Calu3 (cell line): ENCODE results near the gene MACROD2. TPM values are rescaled to one million over a fixed set of nuclear protein-coding genes. Genes with fewer than 3 reads are reported as not detected.

Experiments
- BruUV-seq: library from RNA; stranded (reverse); fragments of 400-500 nt; replicated peaks from 2 replicates; lab custom pipeline; 2021; lab: Mats Ljungman, UMichigan
- CTCF ChIA-PET: fragments of 300-600 bp; sonication (Branson Sonifier 250); formaldehyde crosslinking; loops from one replicate; lab custom pipeline; 2022; ENCODE audit warnings: antibody characterized with exemption; lab: Charles Lee
- DNase-seq: peaks from one replicate; pipeline ENCODE4 v3.0.0; 2022
- H3K27ac Mint-ChIP-seq: one replicate; pipeline ENCODE4 v1.8.0; 2022; ENCODE audit warnings: mixed read lengths; ENCODE audit not compliant: unreplicated experiment
- H3K27me3 Mint-ChIP-seq: one replicate; pipeline ENCODE4 v1.8.0; 2022; ENCODE audit warnings: mixed read lengths; ENCODE audit not compliant: unreplicated experiment
- H3K36me3 Mint-ChIP-seq: one replicate; pipeline ENCODE4 v1.8.0; 2022; ENCODE audit warnings: mild to moderate bottlenecking, moderate library complexity, mixed read lengths; ENCODE audit not compliant: insufficient read depth, unreplicated experiment
- H3K4me1 Mint-ChIP-seq: one replicate; pipeline ENCODE4 v1.8.0; 2022; ENCODE audit warnings: mild to moderate bottlenecking, low read depth, mixed read lengths; ENCODE audit not compliant: unreplicated experiment
- H3K4me3 Mint-ChIP-seq: one replicate; pipeline ENCODE4 v1.8.0; 2022; ENCODE audit warnings: mild to moderate bottlenecking, low read depth, moderate library complexity, mixed read lengths; ENCODE audit not compliant: unreplicated experiment
- H3K9me3 Mint-ChIP-seq: one replicate; pipeline ENCODE4 v1.8.0; 2022; ENCODE audit warnings: low read depth, mixed read lengths; ENCODE audit not compliant: unreplicated experiment
- CTCF ChIP-seq: fragments of 200-600 bp; IDR thresholded peaks from one replicate; pipeline ENCODE4 v1.8.0; 2022; ENCODE audit warnings: antibody characterized with exemption; ENCODE audit not compliant: unreplicated experiment
- intact Hi-C: fragments of 100-400 bp; cut with micrococcal nuclease; formaldehyde crosslinking; loops from one replicate; pipeline ENCODE4 v1.10.0; 2022; ENCODE audit not compliant: unreplicated experiment
- total RNA-seq: library from RNA; stranded (reverse); gene quantifications from 2 replicates; pipeline ENCODE4 v1.2.3, GENCODE V29; 2022

MACROD2 gene
- total RNA-seq, 1 experiment from 2014 or later, result 29.4 TPM

DNA sequence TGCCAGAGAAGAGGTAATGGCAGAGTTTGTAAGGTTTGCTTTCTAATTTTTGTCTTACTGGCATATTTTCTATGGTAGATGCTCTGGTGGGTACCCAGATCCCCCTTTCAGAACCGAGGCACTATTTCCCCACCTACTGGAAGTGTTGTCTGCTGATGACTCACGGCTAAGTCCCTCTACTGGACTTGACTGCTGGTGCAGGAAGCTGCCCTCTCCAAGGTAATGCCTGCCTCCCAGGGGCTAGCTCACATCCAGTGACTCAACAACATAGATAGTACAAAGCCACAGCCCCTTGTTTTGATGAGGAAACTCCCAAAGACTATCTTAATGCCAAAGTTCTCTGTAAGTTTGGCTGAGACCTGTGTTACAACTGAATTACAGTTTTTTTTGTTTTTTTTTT, 627.5 kb downstream of the MACROD2 start:
- CTCF ChIA-PET, result interaction anchor here (0.7 to 1.5 kb wide), 3 partner anchors 207 to 285 kb away, joined by 3 to 8 read pairs (median 3); partner anchors contain the start of gene FLRT3
- no peak for TF ChIP-seq CTCF
- Mint-ChIP-seq H3K4me1 (peaks cover 1% of the 10 kb centered on the region), H3K4me3 (no peak overlapping the region), H3K9me3 (no peaks in the 10 kb centered on the region), H3K27me3 (no peaks in the 10 kb centered on the region), H3K27ac (no peak overlapping the region), H3K36me3 (no peaks in the 10 kb centered on the region)
- BruUV-seq, result no TSS peak
- intact Hi-C loops, result loop anchor here (2.0 kb wide), 1 partner anchor 286 kb away; the partner anchor contains the start of gene FLRT3
- DNase-seq, result peak; percentile 42

GRCh38 chr20:14631011-14631410, 635.7 kb downstream of the MACROD2 start:
- H3K27me3 Mint-ChIP-seq, result no peaks in the 10 kb centered on the region

DNA sequence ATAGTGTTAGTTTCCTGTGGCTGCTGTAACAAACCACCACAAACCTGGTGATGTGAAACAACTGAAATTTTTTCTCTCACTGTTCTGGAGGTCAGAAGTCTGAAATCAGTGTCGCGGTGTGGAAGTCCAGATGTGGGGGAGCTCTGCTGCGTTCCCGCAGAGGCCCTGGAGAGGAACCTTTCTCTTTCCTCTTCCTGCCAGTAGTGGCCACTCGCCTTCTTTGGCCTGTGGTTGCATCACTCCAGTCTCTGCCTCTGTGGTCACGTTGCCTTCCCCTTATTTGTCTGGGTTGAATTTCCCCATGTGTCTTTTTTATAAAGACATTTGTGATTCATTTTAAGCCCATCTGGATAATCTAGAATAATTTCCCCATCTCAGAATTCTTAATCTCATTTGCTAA, 637.6 kb downstream of the MACROD2 start:
- intact Hi-C loops, result no loop called here
- DNase-seq, result no peak

More at GRCh38 chr20:14631011-14631410, 635.7 kb downstream of the MACROD2 start:
- Mint-ChIP-seq H3K4me3 (no peak overlapping the region), H3K4me1 (no peaks in the 10 kb centered on the region), H3K36me3 (no peaks in the 10 kb centered on the region), H3K27ac (no peak overlapping the region), H3K9me3 (no peaks in the 10 kb centered on the region)
- DNase-seq, result no peak
- TF ChIP-seq CTCF, result no peak
- no TSS peak for BruUV-seq
- intact Hi-C loops, result no loop called here
- CTCF ChIA-PET, result no interaction called here

GRCh38 chr20:14633507-14633906, 638.2 kb downstream of the MACROD2 start:
- no peak for TF ChIP-seq CTCF
- Mint-ChIP-seq H3K27me3 (no peaks in the 10 kb centered on the region), H3K4me1 (no peaks in the 10 kb centered on the region), H3K36me3 (no peaks in the 10 kb centered on the region), H3K27ac (no peak overlapping the region), H3K9me3 (no peaks in the 10 kb centered on the region), H3K4me3 (no peak overlapping the region)
- no peak for DNase-seq
- BruUV-seq, result no TSS peak
- intact Hi-C loops, result no loop called here
- CTCF ChIA-PET, result no interaction called here

More for the DNA sequence above, 637.6 kb downstream of the MACROD2 start:
- Mint-ChIP-seq H3K27me3 (no peaks in the 10 kb centered on the region), H3K4me1 (no peaks in the 10 kb centered on the region), H3K36me3 (no peaks in the 10 kb centered on the region), H3K9me3 (no peaks in the 10 kb centered on the region), H3K4me3 (no peak overlapping the region), H3K27ac (no peak overlapping the region)
- TF ChIP-seq CTCF, result no peak
- CTCF ChIA-PET, result no interaction called here
- BruUV-seq, result no TSS peak
